ENCODE measurements around the gene LCN15. TPM values are rescaled to one million over a fixed set of nuclear protein-coding genes. Genes with fewer than 3 reads are reported as not detected.

The LCN15 gene
- total RNA-seq, 1 experiment from 2014 or later: not detected

- intact Hi-C loops (cut with micrococcal nuclease): no loop called here
- H3K27ac Mint-ChIP-seq (ENCODE audit: low read depth, unreplicated experiment): no peak overlapping the region
- DNase-seq (ENCODE audit: unreplicated experiment): no peak
- no peaks in the 10 kb centered on the region for H3K27me3 Mint-ChIP-seq (ENCODE audit: insufficient read depth, unreplicated experiment)
- no peaks in the 10 kb centered on the region for H3K36me3 Mint-ChIP-seq (ENCODE audit: insufficient read depth, unreplicated experiment)
- H3K4me1 Mint-ChIP-seq (ENCODE audit: insufficient read depth, unreplicated experiment): peaks cover 7% of the 10 kb centered on the region
- no peaks in the 10 kb centered on the region for H3K9me3 Mint-ChIP-seq (ENCODE audit: unreplicated experiment)
- no TSS peak for BruUV-seq (replicated peaks)
- ChIA-PET POLR2A (no interaction called here), CTCF (interaction anchor here (0.7 to 1.0 kb wide), 3 partner anchors 14 to 34 kb away, joined by 3 read pairs; no protein-coding TSS in a partner anchor)
- no peak overlapping the region for H3K4me3 Mint-ChIP-seq (ENCODE audit: unreplicated experiment)
- TF ChIP-seq CTCF (IDR thresholded peaks at IDR 0.05; ENCODE audit: unreplicated experiment): no peak
Observed at GRCh38 chr9:136763649-136764035, 676 bp downstream of the LCN15 start.

- BruUV-seq (replicated peaks): no TSS peak
- intact Hi-C loops (cut with micrococcal nuclease): no loop called here
- no peaks in the 10 kb centered on the region for H3K27me3 Mint-ChIP-seq (ENCODE audit: insufficient read depth, unreplicated experiment)
- no peak overlapping the region for H3K4me3 Mint-ChIP-seq (ENCODE audit: unreplicated experiment)
- H3K27ac Mint-ChIP-seq (ENCODE audit: low read depth, unreplicated experiment): no peak overlapping the region
- no peaks in the 10 kb centered on the region for H3K36me3 Mint-ChIP-seq (ENCODE audit: insufficient read depth, unreplicated experiment)
- CTCF ChIA-PET: interaction anchor here (0.7 to 1.0 kb wide), 3 partner anchors 15 to 110 kb away, joined by 3 read pairs; no protein-coding TSS in a partner anchor
- DNase-seq (ENCODE audit: unreplicated experiment): peak; percentile 14
- H3K9me3 Mint-ChIP-seq (ENCODE audit: unreplicated experiment): no peaks in the 10 kb centered on the region
- H3K4me1 Mint-ChIP-seq (ENCODE audit: insufficient read depth, unreplicated experiment): peaks cover 7% of the 10 kb centered on the region
- TF ChIP-seq CTCF (IDR thresholded peaks at IDR 0.05; ENCODE audit: unreplicated experiment): no peak
- POLR2A ChIA-PET: no interaction called here
Observed at GRCh38 chr9:136762915-136763648, 1.2 kb downstream of the LCN15 start.

- ChIA-PET POLR2A (no interaction called here), CTCF (interaction anchor here (0.6 to 4.8 kb wide), 5 partner anchors 12 to 273 kb away, joined by 3 to 30 read pairs (median 3); no protein-coding TSS in a partner anchor)
- H3K9me3 Mint-ChIP-seq (ENCODE audit: unreplicated experiment): no peaks in the 10 kb centered on the region
- no peak for TF ChIP-seq CTCF (IDR thresholded peaks at IDR 0.05; ENCODE audit: unreplicated experiment)
- no peaks in the 10 kb centered on the region for H3K27me3 Mint-ChIP-seq (ENCODE audit: insufficient read depth, unreplicated experiment)
- peaks cover 7% of the 10 kb centered on the region for H3K4me1 Mint-ChIP-seq (ENCODE audit: insufficient read depth, unreplicated experiment)
- no peak overlapping the region for H3K4me3 Mint-ChIP-seq (ENCODE audit: unreplicated experiment)
- no peak overlapping the region for H3K27ac Mint-ChIP-seq (ENCODE audit: low read depth, unreplicated experiment)
- H3K36me3 Mint-ChIP-seq (ENCODE audit: insufficient read depth, unreplicated experiment): no peaks in the 10 kb centered on the region
- no TSS peak for BruUV-seq (replicated peaks)
- intact Hi-C loops (cut with micrococcal nuclease): no loop called here
- DNase-seq (ENCODE audit: unreplicated experiment): no peak
Observed at GRCh38 chr9:136762221-136762691, 2.1 kb downstream of the LCN15 start.

GRCh38 chr9:136761545-136761981, 2.8 kb downstream of the LCN15 start:
- POLR2A ChIA-PET: no interaction called here
- H3K27ac Mint-ChIP-seq (ENCODE audit: low read depth, unreplicated experiment): no peak overlapping the region
- H3K27me3 Mint-ChIP-seq (ENCODE audit: insufficient read depth, unreplicated experiment): no peaks in the 10 kb centered on the region
- peaks cover 2% of the 10 kb centered on the region for H3K4me1 Mint-ChIP-seq (ENCODE audit: insufficient read depth, unreplicated experiment)
- no peak overlapping the region for H3K4me3 Mint-ChIP-seq (ENCODE audit: unreplicated experiment)
- BruUV-seq (replicated peaks): no TSS peak
- H3K36me3 Mint-ChIP-seq (ENCODE audit: insufficient read depth, unreplicated experiment): no peaks in the 10 kb centered on the region
- intact Hi-C loops (cut with micrococcal nuclease): no loop called here
- TF ChIP-seq CTCF (IDR thresholded peaks at IDR 0.05; ENCODE audit: unreplicated experiment): no peak
- CTCF ChIA-PET: interaction anchor here (0.6 to 4.8 kb wide), 5 partner anchors 13 to 345 kb away, joined by 3 to 30 read pairs (median 4); no protein-coding TSS in a partner anchor
- DNase-seq (ENCODE audit: unreplicated experiment): no peak
- H3K9me3 Mint-ChIP-seq (ENCODE audit: unreplicated experiment): no peaks in the 10 kb centered on the region

Measured in MCF 10A (cell line).